Esophagus squamous epithelium (tissue), 4 donors: Measurements from ENCODE around the gene HIBCH.

Experiments used
- CTCF ChIP-seq, 6 experiments: fragments of 450-650 bp in 4 of 6; fragments of 200-600 bp in 2 of 6; sonication (generic) in 2 of 6; IDR thresholded peaks; one replicate each; pipeline ENCODE4 v1.5.1; 2016 to 2019; ENCODE audit warnings: antibody characterized with exemption in 6 of 6, mild to moderate bottlenecking in 4 of 6, moderate library complexity in 4 of 6
- POLR2A ChIP-seq, 4 donors: fragments of 450-650 bp; IDR thresholded peaks; one replicate each; pipeline ENCODE4 v1.6.1; 2017; ENCODE audit warnings: antibody characterized with exemption in 4 of 4, mild to moderate bottlenecking in 4 of 4, moderate library complexity in 3 of 4

- no peak for TF ChIP-seq CTCF (IDR thresholded peaks at IDR 0.05)
- no peak for TF ChIP-seq POLR2A (IDR thresholded peaks at IDR 0.05)
Observed at GRCh38 chr2:190327867-190328572, 8.4 kb upstream of the HIBCH start.
